ENCODE results near the gene FBN1. TPM values are rescaled to one million over a fixed set of nuclear protein-coding genes. Genes with fewer than 3 reads are reported as not detected.

Gene FBN1
- total and polyA plus RNA-seq, 10 of the 15 experiments (the other 5 are each of a cell fraction or from before 2014, with no cell fraction given) = 2.2 to 15.3 (median 7.0) TPM

GRCh38 chr15:48679952-48680351 is 34.4 kb upstream of the FBN1 start (continued):
- TF ChIP-seq ZZZ3 (IDR thresholded peaks at IDR 0.05; ENCODE audit: control insufficient read depth, insufficient read length, low read depth) (no peak), BCLAF1 (IDR thresholded peaks at IDR 0.05) (no peak), RUNX3 (IDR thresholded peaks at IDR 0.05; ENCODE audit: low read length) (no peak), NFYA (IDR thresholded peaks at IDR 0.05; ENCODE audit: borderline replicate concordance, low read depth, low read length) (no peak), NR2F1 (conservative IDR thresholded peaks at IDR 0.05) (no peak), LARP7 (IDR thresholded peaks at IDR 0.05) (no peak), NBN (IDR thresholded peaks at IDR 0.05) (no peak), SIX5 (IDR thresholded peaks at IDR 0.05; ENCODE audit: low read depth, low read length, severe bottlenecking) (no peak)

GRCh38 chr15:48678851-48679250 is 33.3 kb upstream of the FBN1 start:
- H3K4me3 ChIP-seq = no peak overlapping the region
- no peak overlapping the region for H3K27ac ChIP-seq (ENCODE audit: control insufficient read depth, insufficient read depth)
- no peak overlapping the region for H2AFZ ChIP-seq (ENCODE audit: control insufficient read depth, low read depth, low read length)
- ChIA-PET RAD21 (ENCODE audit: unreplicated experiment) (no interaction called here), POLR2A (no interaction called here), SMC1A (ENCODE audit: uncharacterized antibody, unreplicated experiment) (interaction anchor here (1.1 kb wide), 1 partner anchor 20 kb away, joined by 3 read pairs; no protein-coding TSS in a partner anchor), CTCF (no interaction called here)
- BruUV-seq (replicated peaks) = no TSS peak
- intact Hi-C loops (cut with micrococcal nuclease; ENCODE audit: unreplicated experiment) (no loop called here), in situ Hi-C loops (cut with MboI) (no loop called here)
- H3K27me3 ChIP-seq (replicated peaks in 1 of 2; ENCODE audit: control insufficient read depth in 2 of 2, insufficient read depth in 2 of 2, low read length in 1 of 2) = no peaks in the 10 kb centered on the region
- H3K36me3 ChIP-seq (ENCODE audit: control insufficient read depth in 2 of 2, insufficient read depth in 2 of 2, low read length in 1 of 2) = no peaks in the 10 kb centered on the region
- TF ChIP-seq CBX3 (IDR thresholded peaks at IDR 0.05; ENCODE audit: borderline replicate concordance, low read depth) (no peak), EP300 (IDR thresholded peaks at IDR 0.05; ENCODE audit: borderline replicate concordance in 1 of 2, control insufficient read depth in 1 of 2, low read depth in 2 of 2, low read length in 2 of 2) (no peak), IRF5 (IDR thresholded peaks at IDR 0.05; ENCODE audit: borderline replicate concordance) (no peak), HDAC6 (IDR thresholded peaks at IDR 0.05; ENCODE audit: unreplicated experiment) (no peak), CEBPZ (IDR thresholded peaks at IDR 0.05; ENCODE audit: low read depth, low read length) (no peak)
- DNase-seq (ENCODE audit: low read depth, low spot score) (no peak), ATAC-seq (no peak), FAIRE-seq (no peak)
- no peak overlapping the region for H3K4me2 ChIP-seq (ENCODE audit: control insufficient read depth, insufficient read depth)
- H4K20me1 ChIP-seq (ENCODE audit: control insufficient read depth, insufficient read depth) = no peaks in the 10 kb centered on the region
- no peak overlapping the region for H3K9ac ChIP-seq (ENCODE audit: control insufficient read depth, insufficient read depth, low read length)
- 90% methylated on average over 7 of the region's 7 CpGs for WGBS (ENCODE audit: insufficient coverage, insufficient replicate concordance, low lambda C conversion rate, missing lambda C conversion rate)
- no peaks in the 10 kb centered on the region for H3K9me3 ChIP-seq (replicated peaks; ENCODE audit: control insufficient read depth, insufficient read depth, low read length)
- no peaks in the 10 kb centered on the region for H3K79me2 ChIP-seq (ENCODE audit: control insufficient read depth, insufficient read depth, low read length)
- H3K4me1 ChIP-seq (ENCODE audit: control insufficient read depth, insufficient read depth, low read length) = no peaks in the 10 kb centered on the region
